ENCODE data around the gene ADARB1.

Gene ADARB1

GRCh38 chr21:45120975-45121374 lies 46.6 kb downstream of the ADARB1 start:
- H3K36me3 ChIP-seq = no peaks in the 10 kb centered on the region
- no peak for DNase-seq
- H3K27me3 ChIP-seq = no peaks in the 10 kb centered on the region
- no peak for TF ChIP-seq CTCF (IDR thresholded peaks at IDR 0.05; ENCODE audit: low read depth, low read length)
- H3K4me1 ChIP-seq = peaks cover 17% of the 10 kb centered on the region
- H3K9me3 ChIP-seq = no peaks in the 10 kb centered on the region
- no peak overlapping the region for H3K4me3 ChIP-seq (ENCODE audit: low read depth, low read length)

DNA sequence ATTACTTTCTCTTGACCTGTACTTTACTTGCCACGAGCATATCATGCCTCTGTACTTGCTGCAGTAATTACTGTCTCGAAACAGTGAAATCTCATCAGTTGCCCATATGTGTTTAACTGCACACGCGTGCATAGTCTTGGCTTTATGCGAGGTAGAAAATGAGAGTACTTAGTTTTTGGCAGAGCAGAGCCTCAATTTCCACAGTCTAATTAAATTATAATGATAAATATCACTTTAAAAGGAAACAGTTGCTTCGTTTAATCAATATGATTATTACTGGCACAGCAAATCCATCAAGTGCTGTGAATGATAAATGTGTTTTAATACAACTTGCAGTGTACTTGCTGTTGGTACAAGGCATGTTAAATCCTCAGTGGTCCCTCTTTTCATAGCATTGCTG lies 47.6 kb downstream of the ADARB1 start:
- H3K4me1 ChIP-seq = peaks cover 23% of the 10 kb centered on the region
- H3K36me3 ChIP-seq = no peaks in the 10 kb centered on the region
- no peak overlapping the region for H3K4me3 ChIP-seq (ENCODE audit: low read depth, low read length)
- no peaks in the 10 kb centered on the region for H3K9me3 ChIP-seq
- no peaks in the 10 kb centered on the region for H3K27me3 ChIP-seq
- no peak for TF ChIP-seq CTCF (IDR thresholded peaks at IDR 0.05; ENCODE audit: low read depth, low read length)
- no peak for DNase-seq

DNA sequence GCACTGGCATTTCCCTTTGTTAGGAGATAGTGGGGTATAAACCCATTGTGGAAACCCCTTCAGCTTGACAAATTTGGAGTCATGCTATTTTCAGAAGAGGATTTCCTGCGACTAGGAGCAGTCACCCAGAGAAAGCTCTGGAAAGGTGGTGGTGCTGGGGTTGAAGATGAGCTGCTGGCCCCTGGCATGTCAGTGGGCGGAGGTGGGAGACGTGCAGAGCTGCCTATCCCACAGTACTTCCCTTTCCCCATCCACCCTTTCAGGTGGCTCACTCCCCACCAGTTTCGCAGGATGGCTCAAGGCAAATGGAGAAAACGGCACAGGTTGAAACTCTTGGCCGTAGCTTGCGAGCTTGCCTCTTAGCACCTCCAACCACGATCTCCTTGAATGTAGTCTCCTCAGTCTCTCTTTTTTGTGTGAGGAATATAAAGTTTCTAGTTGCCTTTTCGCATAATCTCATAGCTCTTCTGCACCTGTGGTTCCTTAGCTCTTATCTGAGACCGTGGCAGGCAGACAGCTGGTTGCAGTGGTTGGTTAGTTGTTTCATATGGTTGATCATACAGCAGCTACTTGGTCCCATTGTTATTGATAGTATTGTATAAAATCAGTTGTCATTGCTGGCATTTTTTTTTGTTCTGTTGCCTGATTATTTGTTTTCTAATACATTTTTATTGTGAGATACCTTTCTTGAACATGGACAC lies 48.2 kb downstream of the ADARB1 start:
- Histone ChIP-seq H3K27me3 (no peaks in the 10 kb centered on the region), H3K4me1 (peaks cover 23% of the 10 kb centered on the region), H3K9me3 (no peaks in the 10 kb centered on the region), H3K4me3 (ENCODE audit: low read depth, low read length) (no peak overlapping the region), H3K36me3 (no peaks in the 10 kb centered on the region)
- no peak for TF ChIP-seq CTCF (IDR thresholded peaks at IDR 0.05; ENCODE audit: low read depth, low read length)
- DNase-seq = no peak

GRCh38 chr21:45123440-45123839 lies 49.1 kb downstream of the ADARB1 start:
- TF ChIP-seq CTCF (IDR thresholded peaks at IDR 0.05; ENCODE audit: low read depth, low read length) = no peak
- Histone ChIP-seq H3K4me3 (ENCODE audit: low read depth, low read length) (no peak overlapping the region), H3K4me1 (peaks cover 23% of the 10 kb centered on the region), H3K27me3 (no peaks in the 10 kb centered on the region), H3K9me3 (no peaks in the 10 kb centered on the region), H3K36me3 (no peaks in the 10 kb centered on the region)
- DNase-seq = no peak

DNA sequence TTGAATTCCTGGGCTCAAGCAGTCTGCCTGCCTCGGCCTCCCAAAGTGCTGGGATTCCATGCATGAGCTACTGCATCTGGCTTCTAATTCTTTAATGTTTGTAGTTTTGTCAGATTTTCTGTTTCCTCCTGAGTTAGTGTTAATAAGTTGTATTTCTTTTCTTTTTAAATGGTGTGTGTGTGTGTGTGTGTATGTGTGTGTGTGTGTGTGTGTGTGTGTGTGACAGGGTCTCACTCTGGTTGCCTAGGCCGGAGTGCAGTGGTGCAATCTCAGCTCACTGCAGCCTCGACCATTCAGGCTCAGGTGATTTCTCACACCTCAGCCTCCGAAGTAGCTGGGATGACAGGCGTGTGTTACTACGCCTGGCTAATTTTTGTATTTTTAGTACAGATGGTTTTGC lies 50.2 kb downstream of the ADARB1 start:
- TF ChIP-seq CTCF (IDR thresholded peaks at IDR 0.05; ENCODE audit: low read depth, low read length) = no peak
- no peaks in the 10 kb centered on the region for H3K27me3 ChIP-seq
- no peaks in the 10 kb centered on the region for H3K36me3 ChIP-seq
- no peak overlapping the region for H3K4me3 ChIP-seq (ENCODE audit: low read depth, low read length)
- peaks cover 23% of the 10 kb centered on the region for H3K4me1 ChIP-seq
- no peak for DNase-seq
- H3K9me3 ChIP-seq = no peaks in the 10 kb centered on the region

DNA sequence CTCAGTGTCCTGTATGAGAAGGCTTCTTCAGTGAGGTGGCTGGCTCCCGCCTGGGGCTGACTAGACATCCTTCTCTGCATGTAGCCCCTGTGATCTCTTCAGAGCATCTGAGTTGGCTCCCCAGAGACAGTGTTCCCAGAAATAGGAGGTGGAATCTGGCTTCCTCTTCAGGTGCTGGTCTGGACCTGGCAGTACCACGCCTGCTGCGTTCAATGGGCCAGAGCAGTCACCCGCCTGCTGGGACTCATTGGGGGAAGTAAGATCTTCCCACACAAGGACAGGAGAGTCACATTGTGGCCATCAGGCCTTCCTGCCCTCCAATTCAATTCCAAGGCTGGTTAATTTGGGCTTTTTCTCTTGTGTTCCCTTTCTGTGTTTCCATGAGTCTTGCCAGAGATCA lies 51.0 kb downstream of the ADARB1 start:
- TF ChIP-seq CTCF (IDR thresholded peaks at IDR 0.05; ENCODE audit: low read depth, low read length) = no peak
- Histone ChIP-seq H3K27me3 (no peaks in the 10 kb centered on the region), H3K4me1 (peaks cover 23% of the 10 kb centered on the region), H3K36me3 (no peaks in the 10 kb centered on the region), H3K4me3 (ENCODE audit: low read depth, low read length) (no peak overlapping the region), H3K9me3 (no peaks in the 10 kb centered on the region)
- no peak for DNase-seq

All from BE2C (cell line).